Neutrophil (primary cell): ENCODE data around the gene ATP8B4.
A peak's percentile ranks its signal among the peaks of the same experiment; 100 is the strongest.

Experiments used
- H3K27ac ChIP-seq: fragments of 200-600 bp; sonication (generic); 2 replicates; pipeline ENCODE4 v1.5.1; 2016; ENCODE audit warnings: mild to moderate bottlenecking, moderate library complexity
- H3K27me3 ChIP-seq: fragments of 200-600 bp; sonication (generic); 2 replicates; pipeline ENCODE4 v1.6.0; 2016; ENCODE audit warnings: mild to moderate bottlenecking
- H3K36me3 ChIP-seq: fragments of 200-600 bp; sonication (generic); 2 replicates; pipeline ENCODE4 v1.5.1; 2017
- H3K4me1 ChIP-seq, 2 experiments: fragments of 200-600 bp in 1 of 2; sonication (generic) in 1 of 2; 1 replicate in 1 of 2; 2 replicates in 1 of 2; pipeline versions ENCODE4 v1.5.1 to v1.6.1; 2013 to 2016; ENCODE audit warnings: low read depth in 1 of 2, low read length in 1 of 2, mild to moderate bottlenecking in 1 of 2, moderate library complexity in 1 of 2; ENCODE audit not compliant: control insufficient read depth in 1 of 2, insufficient read depth in 1 of 2
- H3K4me3 ChIP-seq, 2 experiments: fragments of 200-600 bp in 1 of 2; sonication (generic) in 1 of 2; 1 replicate in 1 of 2; 2 replicates in 1 of 2; pipeline ENCODE4 v1.5.1; 2013 to 2016; ENCODE audit warnings: low read depth in 1 of 2, low read length in 1 of 2, mild to moderate bottlenecking in 1 of 2, moderate library complexity in 1 of 2
- H3K9me3 ChIP-seq: fragments of 200-600 bp; sonication (generic); 2 replicates; pipeline ENCODE4 v1.5.1; 2016
- TF ChIP-seq, protein P1 (sequence below): fragments of 200-600 bp; sonication (generic); IDR thresholded peaks from 2 replicates; pipeline ENCODE4 v1.5.1; 2016; ENCODE audit warnings: antibody characterized with exemption

Gene ATP8B4

DNA sequence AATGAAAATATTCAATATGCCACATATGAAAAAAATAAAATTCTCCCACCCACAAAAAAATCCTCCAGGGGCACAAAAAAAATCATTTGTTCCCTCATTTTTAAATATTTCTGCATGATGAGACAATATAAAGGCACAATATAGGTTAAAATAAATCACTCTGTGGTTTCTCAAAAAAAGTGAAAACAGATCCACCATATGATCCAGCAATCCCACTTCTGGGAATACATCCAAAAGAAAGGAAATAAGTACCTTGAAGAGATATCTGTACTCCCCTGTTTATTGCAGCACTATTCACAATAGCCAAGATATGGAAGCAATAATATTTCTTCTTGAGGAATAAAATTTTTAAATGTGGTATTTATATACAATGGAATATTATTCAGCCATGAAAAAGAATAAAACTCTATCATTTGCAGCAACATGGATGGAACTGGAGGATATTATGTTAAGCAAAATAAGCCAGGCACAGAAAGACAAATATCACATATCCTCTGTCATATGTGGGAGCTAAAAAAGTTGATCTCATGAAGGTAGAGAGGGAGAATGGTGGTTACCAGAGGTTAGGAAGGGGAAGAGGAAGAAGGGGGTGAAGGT is 1.5 kb downstream of the ATP8B4 start:
- Histone ChIP-seq H3K27ac (peak overlapping the region; percentile 92), H3K36me3 (no peaks in the 10 kb centered on the region), H3K27me3 (no peaks in the 10 kb centered on the region), H3K4me1 (peaks cover 99 to 100% of the 10 kb centered on the region in 2 experiments), H3K4me3 (no peak overlapping the region), H3K9me3 (no peaks in the 10 kb centered on the region)
- TF ChIP-seq, protein P1, sequence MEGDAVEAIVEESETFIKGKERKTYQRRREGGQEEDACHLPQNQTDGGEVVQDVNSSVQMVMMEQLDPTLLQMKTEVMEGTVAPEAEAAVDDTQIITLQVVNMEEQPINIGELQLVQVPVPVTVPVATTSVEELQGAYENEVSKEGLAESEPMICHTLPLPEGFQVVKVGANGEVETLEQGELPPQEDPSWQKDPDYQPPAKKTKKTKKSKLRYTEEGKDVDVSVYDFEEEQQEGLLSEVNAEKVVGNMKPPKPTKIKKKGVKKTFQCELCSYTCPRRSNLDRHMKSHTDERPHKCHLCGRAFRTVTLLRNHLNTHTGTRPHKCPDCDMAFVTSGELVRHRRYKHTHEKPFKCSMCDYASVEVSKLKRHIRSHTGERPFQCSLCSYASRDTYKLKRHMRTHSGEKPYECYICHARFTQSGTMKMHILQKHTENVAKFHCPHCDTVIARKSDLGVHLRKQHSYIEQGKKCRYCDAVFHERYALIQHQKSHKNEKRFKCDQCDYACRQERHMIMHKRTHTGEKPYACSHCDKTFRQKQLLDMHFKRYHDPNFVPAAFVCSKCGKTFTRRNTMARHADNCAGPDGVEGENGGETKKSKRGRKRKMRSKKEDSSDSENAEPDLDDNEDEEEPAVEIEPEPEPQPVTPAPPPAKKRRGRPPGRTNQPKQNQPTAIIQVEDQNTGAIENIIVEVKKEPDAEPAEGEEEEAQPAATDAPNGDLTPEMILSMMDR: no peak

DNA sequence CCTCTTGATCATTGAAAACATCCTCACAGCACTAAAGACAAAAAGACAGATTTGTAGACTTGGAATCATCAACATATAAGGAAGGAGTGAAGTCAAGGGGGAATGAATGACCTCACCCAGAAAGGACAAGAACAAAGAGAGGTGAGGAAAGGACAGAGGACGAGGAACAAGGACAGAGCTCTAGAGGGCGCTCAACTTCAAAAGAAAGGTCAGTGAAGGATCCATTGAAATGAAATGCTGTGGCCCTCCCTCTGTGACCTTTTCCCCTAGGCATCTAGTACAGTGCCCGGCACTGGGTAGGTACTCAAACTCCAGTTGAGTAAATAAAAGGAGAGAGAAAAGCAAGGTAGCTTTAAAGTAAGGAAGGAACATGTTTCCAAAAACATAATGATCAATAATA is 2.6 kb downstream of the ATP8B4 start:
- H3K27ac ChIP-seq: peak overlapping the region; percentile 92
- no peaks in the 10 kb centered on the region for H3K27me3 ChIP-seq
- TF ChIP-seq, protein P1: peak; percentile 59
- H3K4me3 ChIP-seq: no peak overlapping the region
- no peaks in the 10 kb centered on the region for H3K9me3 ChIP-seq
- H3K36me3 ChIP-seq: no peaks in the 10 kb centered on the region
- peaks cover 99 to 100% of the 10 kb centered on the region in 2 experiments for H3K4me1 ChIP-seq

DNA sequence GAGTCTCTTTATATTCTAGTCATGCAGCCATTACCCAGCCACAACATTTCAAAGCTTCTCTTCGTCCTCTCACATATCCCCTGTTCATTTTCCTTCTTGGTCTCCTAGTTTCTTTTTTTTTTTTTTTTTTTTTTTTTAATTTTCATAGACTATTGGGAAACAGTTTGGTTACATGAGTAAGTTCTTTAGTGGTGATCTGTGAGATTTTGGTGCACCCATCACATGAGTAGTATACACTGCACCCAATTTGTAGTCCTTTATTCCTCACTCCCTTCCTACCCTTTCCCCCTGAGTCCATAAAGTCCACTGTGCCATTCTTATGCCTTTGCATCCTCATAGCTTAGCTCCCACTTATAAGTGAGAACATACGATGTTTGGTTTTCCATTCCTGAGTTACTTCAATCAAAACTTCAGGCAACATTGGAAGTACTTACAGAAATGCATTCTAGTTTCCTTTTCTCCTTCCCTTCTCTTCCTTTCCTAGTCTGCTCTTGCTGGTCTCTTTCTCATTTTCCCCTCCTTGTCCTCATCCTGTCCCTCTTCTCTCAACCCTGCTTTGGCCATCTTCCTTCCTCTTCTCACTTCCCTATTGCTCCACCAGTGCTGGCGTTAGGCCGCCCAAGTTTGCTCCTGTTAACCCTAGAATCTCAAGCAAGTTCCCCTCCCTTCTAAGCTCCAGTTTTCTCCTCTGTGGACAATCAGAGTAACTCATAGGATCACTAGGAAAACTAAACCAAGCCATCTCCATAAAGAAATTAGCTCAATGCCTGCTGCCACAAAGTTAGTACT is 4.8 kb downstream of the ATP8B4 start:
- Histone ChIP-seq H3K27ac (peak overlapping the region; percentile 92), H3K36me3 (no peaks in the 10 kb centered on the region), H3K4me3 (peak overlapping the region; percentile 55 to 60), H3K4me1 (peaks cover 99 to 100% of the 10 kb centered on the region in 2 experiments), H3K9me3 (no peaks in the 10 kb centered on the region), H3K27me3 (no peaks in the 10 kb centered on the region)
- TF ChIP-seq, protein P1: no peak

DNA sequence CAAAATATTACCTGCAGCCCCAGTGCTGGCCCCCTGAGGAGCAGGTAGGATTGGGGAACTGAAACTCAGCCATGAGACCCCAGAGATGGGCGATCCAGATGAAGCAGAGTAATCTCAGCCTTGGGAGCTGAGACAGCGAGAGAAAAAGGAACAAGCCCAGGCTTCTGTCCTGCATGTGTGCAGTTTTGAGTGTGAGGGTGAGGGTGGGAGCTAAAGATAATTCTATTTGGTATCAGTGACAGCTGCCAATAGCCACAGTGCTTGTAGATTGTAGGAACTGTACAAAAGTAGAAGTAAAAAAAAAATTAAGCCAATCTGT is 5.9 kb downstream of the ATP8B4 start:
- TF ChIP-seq, protein P1: no peak
- H3K27me3 ChIP-seq: no peaks in the 10 kb centered on the region
- H3K36me3 ChIP-seq: no peaks in the 10 kb centered on the region
- H3K9me3 ChIP-seq: no peaks in the 10 kb centered on the region
- H3K4me3 ChIP-seq: peak overlapping the region; percentile 55 to 60
- H3K4me1 ChIP-seq: peaks cover 99 to 100% of the 10 kb centered on the region in 2 experiments
- H3K27ac ChIP-seq: peak overlapping the region; percentile 92

DNA sequence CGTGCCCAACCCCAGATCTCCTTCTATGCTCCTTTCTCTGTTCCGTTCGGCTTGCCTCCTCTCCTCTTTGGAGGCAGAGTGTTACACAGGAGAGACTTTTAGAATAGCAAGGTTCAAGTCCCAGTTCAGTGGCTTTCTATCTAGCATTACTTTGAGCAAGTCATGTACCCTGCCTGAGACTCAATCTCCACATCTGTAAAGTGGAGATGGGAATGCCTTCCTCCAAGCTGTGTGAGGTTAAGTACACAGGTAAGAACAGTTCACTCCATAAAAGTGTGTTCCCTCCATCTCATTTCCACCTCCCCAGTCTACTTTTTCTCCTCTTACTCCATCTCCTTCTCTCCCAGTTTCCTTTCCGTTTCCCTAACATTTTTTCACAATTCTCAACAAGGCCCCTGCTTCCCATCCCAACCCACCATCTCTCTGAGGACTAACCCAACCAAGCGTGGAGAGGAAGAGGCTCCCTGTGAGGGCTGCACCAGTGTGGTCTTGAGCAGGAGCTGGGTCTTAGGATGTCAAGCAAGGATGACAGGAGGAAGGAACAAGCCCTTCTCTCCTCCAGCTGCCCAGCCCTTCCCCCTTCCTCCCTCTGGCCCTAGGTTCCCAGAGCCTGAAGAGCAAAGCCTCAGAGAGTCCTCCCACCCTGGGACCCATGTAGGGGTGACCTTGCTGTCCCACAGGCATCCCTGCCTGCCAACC is 6.4 kb downstream of the ATP8B4 start:
- peaks cover 99 to 100% of the 10 kb centered on the region in 2 experiments for H3K4me1 ChIP-seq
- H3K27me3 ChIP-seq: no peaks in the 10 kb centered on the region
- no peaks in the 10 kb centered on the region for H3K36me3 ChIP-seq
- peak overlapping the region; percentile 55 to 60 for H3K4me3 ChIP-seq
- TF ChIP-seq, protein P1: no peak
- H3K9me3 ChIP-seq: no peaks in the 10 kb centered on the region
- H3K27ac ChIP-seq: peak overlapping the region; percentile 92
